K562 (cell line): Measurements from ENCODE around the gene CHD5. TPM values are rescaled to one million over a fixed set of nuclear protein-coding genes. Genes with fewer than 3 reads are reported as not detected.

Experiments used
- ARID3B ChIP-seq: fragments of 250-450 bp; sonication (Bioruptor Pico); IDR thresholded peaks from 2 replicates; pipeline ENCODE4 v1.4.0; 2020; ENCODE audit warnings: borderline replicate concordance
- CEBPB ChIP-seq: fragments of 450-650 bp; IDR thresholded peaks from 2 replicates; pipeline ENCODE4 v1.6.1; 2016; ENCODE audit warnings: missing genetic modification characterization, missing compliant biosample characterization
- ESRRB ChIP-seq: fragments of 250-450 bp; sonication (Bioruptor Pico); IDR thresholded peaks from 2 replicates; pipeline ENCODE4 v1.5.0; 2020; ENCODE audit warnings: mild to moderate bottlenecking, moderate library complexity, borderline replicate concordance
- HDAC1 ChIP-seq, 2 experiments: fragments of 450-650 bp; IDR thresholded peaks; 2 replicates each; pipeline ENCODE4 v1.6.1; 2016 to 2017; ENCODE audit warnings: inconsistent platforms in 1 of 2, mild to moderate bottlenecking in 1 of 2, moderate library complexity in 1 of 2
- IRF2 ChIP-seq: sonication (generic); formaldehyde crosslinking; IDR thresholded peaks from 2 replicates; pipeline ENCODE4 v1.8.1; 2022; ENCODE audit warnings: mild to moderate bottlenecking, missing genetic modification reagents
- MIER1 ChIP-seq: fragments of 450-650 bp; IDR thresholded peaks from 2 replicates; pipeline ENCODE4 v1.6.1; 2016; ENCODE audit warnings: antibody characterized with exemption, mild to moderate bottlenecking, low read depth
- MTA3 ChIP-seq: fragments of 450-650 bp; formaldehyde crosslinking; IDR thresholded peaks from 2 replicates; pipeline ENCODE4 v1.6.1; 2017; ENCODE audit warnings: mild to moderate bottlenecking, borderline replicate concordance
- POLR2AphosphoS2 ChIP-seq: IDR thresholded peaks from 2 replicates; pipeline ENCODE4 v1.6.1; 2012; ENCODE audit warnings: low read length, improper control_type of control experiment
- STAG1 ChIP-seq: sonication (generic); formaldehyde crosslinking; IDR thresholded peaks from 2 replicates; pipeline ENCODE4 v1.5.0; 2020; ENCODE audit warnings: missing genetic modification reagents, borderline replicate concordance
- ZFX ChIP-seq: sonication (generic); formaldehyde crosslinking; IDR thresholded peaks from 2 replicates; pipeline ENCODE4 v1.8.0; 2022; ENCODE audit warnings: mild to moderate bottlenecking, missing genetic modification reagents, moderate library complexity
- ZNF444 ChIP-seq: fragments of 250-450 bp; sonication (Bioruptor Pico); IDR thresholded peaks from 2 replicates; pipeline ENCODE4 v1.4.0; 2020; ENCODE audit warnings: mild to moderate bottlenecking, moderate library complexity
- polyA plus RNA-seq, 8 experiments: library from polyadenylated mRNA; depleted of rRNA in 4 of 8; stranded (reverse) in 5 of 8; unstranded in 3 of 8; fragments of >200 nt; fragmentation: Nextera tagmentation in 2 of 8; fragmentation: Illumina TruSeq in 1 of 8; extraction: Ambion mirVana in 2 of 8; extraction: Trizol in 1 of 8; gene quantifications; 2 replicates each; pipeline versions ENCODE4 v1.2.1 to v1.2.3, GENCODE V29; 2011 to 2014; ENCODE audit warnings: inconsistent platforms in 1 of 8, missing spikeins in 1 of 8
- total RNA-seq, 7 experiments: library from RNA; depleted of rRNA in 6 of 7; stranded (reverse); fragments of >200 nt in 6 of 7; fragmentation: Illumina TruSeq in 2 of 7; extraction: Trizol in 2 of 7; gene quantifications; 2 replicates each; pipeline versions ENCODE4 v1.2.1 to v1.2.3, GENCODE V29; 2011 to 2021; ENCODE audit warnings: low replicate concordance in 1 of 7
- TF ChIP-seq, protein P1 (sequence below): fragments of 450-650 bp; formaldehyde crosslinking; IDR thresholded peaks from 2 replicates; pipeline ENCODE4 v1.4.0; 2020; ENCODE audit warnings: mild to moderate bottlenecking, moderate library complexity
- TF ChIP-seq, protein P2 (sequence below), 2 experiments: fragments of 450-650 bp; formaldehyde crosslinking in 1 of 2; IDR thresholded peaks; 2 replicates each; pipeline versions ENCODE4 v1.4.0 to v1.6.1; 2014 to 2020; ENCODE audit warnings: mild to moderate bottlenecking in 2 of 2, borderline replicate concordance in 1 of 2, low read depth in 1 of 2
- TF ChIP-seq, protein P3 (sequence below): fragments of 450-650 bp; conservative IDR thresholded peaks from 2 replicates; pipeline ENCODE4 v1.6.1; 2016; ENCODE audit warnings: missing genetic modification characterization, low read depth, mild to moderate bottlenecking, control low read depth, missing compliant biosample characterization

CHD5 gene
- total and polyA plus RNA-seq, 9 of the 15 experiments (the other 6 are each of a cell fraction or from before 2014, with no cell fraction given) = 0.03 to 0.52 (median 0.11) TPM; not detected in 2

DNA sequence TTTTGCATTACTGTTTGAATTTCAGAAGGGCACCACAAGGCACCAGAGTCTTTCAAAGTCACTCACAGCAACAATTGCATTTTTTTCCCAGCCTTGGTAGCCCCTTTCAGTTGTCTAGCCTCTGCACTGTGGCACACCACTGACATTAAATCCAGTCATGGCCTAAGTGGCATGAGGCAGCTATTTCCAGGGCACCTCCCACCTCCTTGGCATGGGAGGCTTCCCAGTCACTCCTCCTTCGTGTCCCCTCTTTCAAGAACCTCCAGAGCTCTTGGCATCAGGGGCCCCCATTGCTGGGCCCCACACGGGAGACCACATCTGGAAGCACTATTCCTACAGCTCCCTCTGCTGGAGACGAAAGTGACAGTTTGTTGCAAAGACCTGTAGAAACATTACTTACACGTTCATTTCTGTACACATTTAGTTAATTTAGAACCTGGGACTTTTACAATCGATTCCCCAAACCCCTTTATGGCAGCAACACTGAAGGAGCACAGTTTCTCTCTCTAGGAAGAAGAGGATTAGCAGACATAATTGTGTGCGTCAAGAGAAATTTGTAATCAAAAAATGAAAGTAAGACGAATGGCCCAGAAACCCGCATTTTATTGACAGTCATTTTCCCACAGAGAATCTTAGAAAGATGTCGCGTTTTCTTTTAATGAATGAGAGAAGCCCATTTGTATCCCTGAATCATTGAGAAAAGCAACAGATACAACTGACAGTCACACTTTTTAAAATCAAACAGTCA is 5.7 kb upstream of the CHD5 start (continued):
- TF ChIP-seq ZNF444 (no peak), IRF2 (CRISPR knock-in tag) (no peak), ZFX (CRISPR knock-in tag) (no peak), POLR2AphosphoS2 (no peak), ESRRB (CRISPR knock-in tag) (no peak), MTA3 (peak; percentile 48; the same call in 1 of the 2 replicates), ARID3B (no peak), HDAC1 (IDR thresholded peaks at IDR 0.05) (no peak), CEBPB (tag) (no peak), MIER1 (no peak), STAG1 (no peak)
- TF ChIP-seq, protein P1, sequence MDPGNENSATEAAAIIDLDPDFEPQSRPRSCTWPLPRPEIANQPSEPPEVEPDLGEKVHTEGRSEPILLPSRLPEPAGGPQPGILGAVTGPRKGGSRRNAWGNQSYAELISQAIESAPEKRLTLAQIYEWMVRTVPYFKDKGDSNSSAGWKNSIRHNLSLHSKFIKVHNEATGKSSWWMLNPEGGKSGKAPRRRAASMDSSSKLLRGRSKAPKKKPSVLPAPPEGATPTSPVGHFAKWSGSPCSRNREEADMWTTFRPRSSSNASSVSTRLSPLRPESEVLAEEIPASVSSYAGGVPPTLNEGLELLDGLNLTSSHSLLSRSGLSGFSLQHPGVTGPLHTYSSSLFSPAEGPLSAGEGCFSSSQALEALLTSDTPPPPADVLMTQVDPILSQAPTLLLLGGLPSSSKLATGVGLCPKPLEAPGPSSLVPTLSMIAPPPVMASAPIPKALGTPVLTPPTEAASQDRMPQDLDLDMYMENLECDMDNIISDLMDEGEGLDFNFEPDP (CRISPR knock-in tag) = no peak
- TF ChIP-seq, protein P2, sequence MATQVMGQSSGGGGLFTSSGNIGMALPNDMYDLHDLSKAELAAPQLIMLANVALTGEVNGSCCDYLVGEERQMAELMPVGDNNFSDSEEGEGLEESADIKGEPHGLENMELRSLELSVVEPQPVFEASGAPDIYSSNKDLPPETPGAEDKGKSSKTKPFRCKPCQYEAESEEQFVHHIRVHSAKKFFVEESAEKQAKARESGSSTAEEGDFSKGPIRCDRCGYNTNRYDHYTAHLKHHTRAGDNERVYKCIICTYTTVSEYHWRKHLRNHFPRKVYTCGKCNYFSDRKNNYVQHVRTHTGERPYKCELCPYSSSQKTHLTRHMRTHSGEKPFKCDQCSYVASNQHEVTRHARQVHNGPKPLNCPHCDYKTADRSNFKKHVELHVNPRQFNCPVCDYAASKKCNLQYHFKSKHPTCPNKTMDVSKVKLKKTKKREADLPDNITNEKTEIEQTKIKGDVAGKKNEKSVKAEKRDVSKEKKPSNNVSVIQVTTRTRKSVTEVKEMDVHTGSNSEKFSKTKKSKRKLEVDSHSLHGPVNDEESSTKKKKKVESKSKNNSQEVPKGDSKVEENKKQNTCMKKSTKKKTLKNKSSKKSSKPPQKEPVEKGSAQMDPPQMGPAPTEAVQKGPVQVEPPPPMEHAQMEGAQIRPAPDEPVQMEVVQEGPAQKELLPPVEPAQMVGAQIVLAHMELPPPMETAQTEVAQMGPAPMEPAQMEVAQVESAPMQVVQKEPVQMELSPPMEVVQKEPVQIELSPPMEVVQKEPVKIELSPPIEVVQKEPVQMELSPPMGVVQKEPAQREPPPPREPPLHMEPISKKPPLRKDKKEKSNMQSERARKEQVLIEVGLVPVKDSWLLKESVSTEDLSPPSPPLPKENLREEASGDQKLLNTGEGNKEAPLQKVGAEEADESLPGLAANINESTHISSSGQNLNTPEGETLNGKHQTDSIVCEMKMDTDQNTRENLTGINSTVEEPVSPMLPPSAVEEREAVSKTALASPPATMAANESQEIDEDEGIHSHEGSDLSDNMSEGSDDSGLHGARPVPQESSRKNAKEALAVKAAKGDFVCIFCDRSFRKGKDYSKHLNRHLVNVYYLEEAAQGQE (IDR thresholded peaks at IDR 0.05; ENCODE audit: borderline replicate concordance) = peak; percentile 61; the same call in 1 of the 2 replicates
- TF ChIP-seq, protein P2 (CRISPR knock-in tag; IDR thresholded peaks at IDR 0.05; ENCODE audit: low read depth) = no peak
- TF ChIP-seq, protein P3, sequence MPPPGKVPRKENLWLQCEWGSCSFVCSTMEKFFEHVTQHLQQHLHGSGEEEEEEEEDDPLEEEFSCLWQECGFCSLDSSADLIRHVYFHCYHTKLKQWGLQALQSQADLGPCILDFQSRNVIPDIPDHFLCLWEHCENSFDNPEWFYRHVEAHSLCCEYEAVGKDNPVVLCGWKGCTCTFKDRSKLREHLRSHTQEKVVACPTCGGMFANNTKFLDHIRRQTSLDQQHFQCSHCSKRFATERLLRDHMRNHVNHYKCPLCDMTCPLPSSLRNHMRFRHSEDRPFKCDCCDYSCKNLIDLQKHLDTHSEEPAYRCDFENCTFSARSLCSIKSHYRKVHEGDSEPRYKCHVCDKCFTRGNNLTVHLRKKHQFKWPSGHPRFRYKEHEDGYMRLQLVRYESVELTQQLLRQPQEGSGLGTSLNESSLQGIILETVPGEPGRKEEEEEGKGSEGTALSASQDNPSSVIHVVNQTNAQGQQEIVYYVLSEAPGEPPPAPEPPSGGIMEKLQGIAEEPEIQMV (tag) = no peak
